Heart left ventricle (tissue), 16 donors: ENCODE measurements around the gene KRT31. TPM values are rescaled to one million over a fixed set of nuclear protein-coding genes. Genes with fewer than 3 reads are reported as not detected.

ENCODE experiments used
- ATAC-seq, 4 donors: fragments of 200-7000 bp; cut with Tn5 transposase; one replicate each; pipeline ENCODE4 v1.9.1; 2020 to 2022; ENCODE audit warnings: moderate library complexity in 4 of 4, mild to moderate bottlenecking in 3 of 4, moderate number of reproducible peaks in 1 of 4
- DNase-seq, 5 donors: peaks; one replicate each; pipeline ENCODE4 v3.0.0-alpha.2; 2020
- H3K27ac ChIP-seq, 12 donors: fragments of 200-600 bp; sonication (generic) in 4 of 12; one replicate each; pipeline versions ENCODE4 v1.5.0 to v1.8.0; 2016 to 2022; ENCODE audit warnings: mild to moderate bottlenecking in 2 of 12
- H3K27me3 ChIP-seq, 9 donors: fragments of 200-600 bp; sonication (generic) in 2 of 9; one replicate each; pipeline versions ENCODE4 v1.5.1 to v1.8.0; 2016 to 2022; ENCODE audit warnings: mild to moderate bottlenecking in 3 of 9
- H3K36me3 ChIP-seq, 9 donors: fragments of 200-600 bp; sonication (generic) in 2 of 9; one replicate each; pipeline versions ENCODE4 v1.5.0 to v1.8.0; 2018 to 2022; ENCODE audit warnings: mild to moderate bottlenecking in 2 of 9
- H3K4me1 ChIP-seq, 12 donors: fragments of 200-600 bp; sonication (generic) in 4 of 12; one replicate each; pipeline versions ENCODE4 v1.5.0 to v1.8.0; 2016 to 2022; ENCODE audit warnings: mild to moderate bottlenecking in 3 of 12
- H3K4me3 ChIP-seq, 12 donors: fragments of 200-600 bp; sonication (generic) in 4 of 12; one replicate each; pipeline versions ENCODE4 v1.5.0 to v1.8.0; 2017 to 2022; ENCODE audit warnings: mild to moderate bottlenecking in 9 of 12, moderate library complexity in 4 of 12
- H3K9me3 ChIP-seq, 12 donors: fragments of 200-600 bp; sonication (generic) in 4 of 12; one replicate each; pipeline versions ENCODE4 v1.5.0 to v1.8.0; 2016 to 2022; ENCODE audit warnings: mild to moderate bottlenecking in 1 of 12
- POLR2A ChIP-seq, 2 donors: fragments of 450-650 bp; IDR thresholded peaks; one replicate each; pipeline ENCODE4 v1.6.1; 2017; ENCODE audit warnings: antibody characterized with exemption in 2 of 2, mild to moderate bottlenecking in 2 of 2, moderate library complexity in 2 of 2
- WGBS, 4 donors: extraction: QIAGEN DNeasy Blood & Tissue Kit in 2 of 4; methylation state at CpG; one replicate each; pipeline versions ENCODE4 v1.1.5 to v1.1.7; 2013 to 2018; 5-methylcytosine and 5-hydroxymethylcytosine counted together
- intact Hi-C, 10 donors: fragments of 100-400 bp; cut with DNase I; formaldehyde crosslinking; loops; one replicate each; pipeline versions ENCODE4 v1.11.1 to v1.14.2; 2022
- polyA plus RNA-seq, 2 donors: library from polyadenylated mRNA; stranded (reverse); fragments of 200-250 nt; gene quantifications; one replicate each; pipeline ENCODE4 v1.2.3, GENCODE V29; 2013
- total RNA-seq, 9 donors: library from RNA; depleted of rRNA in 2 of 9; stranded (reverse); fragments of >200 nt in 2 of 9; fragmentation: NEBNext Ultra II Directional in 3 of 9; extraction: Animal tissue kit (Norgen Biotek cat#: 25700) in 3 of 9; gene quantifications; one replicate each; pipeline versions ENCODE4 v1.1.0 to v1.2.4, GENCODE V29; 2016 to 2023
- TF ChIP-seq, protein P1 (sequence below), 12 donors: fragments of 200-600 bp; sonication (generic) in 4 of 12; IDR thresholded peaks; one replicate each; pipeline versions ENCODE4 v1.5.0 to v1.8.0; 2018 to 2022; ENCODE audit warnings: antibody characterized with exemption in 12 of 12, mild to moderate bottlenecking in 5 of 12
- donor health status: ischemic (EF 13 %, LVEDD 7.1; RV severe dilation, severe dysfunction).
- donor health status: healthy with polysubstance abuse.
- donor health status: DM: no; HTN: yes; CAD: no.
- donor health status: DM: no; HTN: no; CAD: no.
- donor health status: ischemic (EF 25% LVEDD 6.9; RV normal size, moderate dysfunction).
- donor health status: ischemic (EF 25% LVEDD 5.7; RV mildly dilated, moderate dysfunction).
- donor health status: healthy.
- donor health status: DM: yes; HTN: yes; CAD: no.
- donor health status: ischemic (EF 35%, LVEDD 5.7; RV mildly dilated, moderate dysfunction).
- donor health status: nonischemic (EF 11% LVEDD 7.7; RV severe dilation, severe dysfunction).
- donor health status: DM: yes; HTN: yes; CAD: no.
- donor health status: PGD.
- donor health status: ischemic (EF 29% LVEDD 5.4; RV normal size, mild dysfunction).
- donor health status: nonischemic (EF 23%, LVEDD 6.1; RV moderate dilation, normal function).

KRT31 gene
- total and polyA plus RNA-seq, 11 donors: not detected

DNA sequence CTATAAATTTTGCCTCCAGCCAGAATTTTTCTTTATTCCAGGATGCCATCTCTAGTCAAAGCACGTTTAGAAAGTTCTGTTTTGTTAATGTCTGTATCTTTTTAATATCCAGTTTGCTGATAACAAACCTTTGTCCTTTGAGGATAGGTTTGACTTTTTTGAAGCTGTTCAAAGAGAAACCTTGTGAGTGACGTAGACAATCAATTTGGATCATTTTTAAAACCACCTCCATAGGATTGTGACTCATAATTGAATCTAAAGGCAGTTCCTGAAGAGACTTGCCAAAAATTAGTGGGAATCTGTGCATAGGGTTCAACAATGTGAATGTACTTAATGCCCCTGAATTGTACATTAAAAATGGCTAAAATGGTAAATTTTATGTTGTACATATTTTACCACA, 5.9 kb downstream of the KRT31 start:
- DNase-seq: no peak
- Histone ChIP-seq H3K27me3 (peaks cover 0 to 12% (median 0%) of the 10 kb centered on the region in 9 donors), H3K36me3 (no peaks in the 10 kb centered on the region), H3K4me3 (no peak overlapping the region), H3K9me3 (peaks cover 0 to 12% (median 7%) of the 10 kb centered on the region in 12 donors), H3K27ac (no peak overlapping the region), H3K4me1 (peaks cover 0 to 18% (median 4%) of the 10 kb centered on the region in 12 donors)
- intact Hi-C loops: no loop called here
- WGBS, 4 donors: 63 to 74% (median 65%) methylated on average over 2 of the region's 2 CpGs
- no peak for ATAC-seq
- TF ChIP-seq, protein P1, sequence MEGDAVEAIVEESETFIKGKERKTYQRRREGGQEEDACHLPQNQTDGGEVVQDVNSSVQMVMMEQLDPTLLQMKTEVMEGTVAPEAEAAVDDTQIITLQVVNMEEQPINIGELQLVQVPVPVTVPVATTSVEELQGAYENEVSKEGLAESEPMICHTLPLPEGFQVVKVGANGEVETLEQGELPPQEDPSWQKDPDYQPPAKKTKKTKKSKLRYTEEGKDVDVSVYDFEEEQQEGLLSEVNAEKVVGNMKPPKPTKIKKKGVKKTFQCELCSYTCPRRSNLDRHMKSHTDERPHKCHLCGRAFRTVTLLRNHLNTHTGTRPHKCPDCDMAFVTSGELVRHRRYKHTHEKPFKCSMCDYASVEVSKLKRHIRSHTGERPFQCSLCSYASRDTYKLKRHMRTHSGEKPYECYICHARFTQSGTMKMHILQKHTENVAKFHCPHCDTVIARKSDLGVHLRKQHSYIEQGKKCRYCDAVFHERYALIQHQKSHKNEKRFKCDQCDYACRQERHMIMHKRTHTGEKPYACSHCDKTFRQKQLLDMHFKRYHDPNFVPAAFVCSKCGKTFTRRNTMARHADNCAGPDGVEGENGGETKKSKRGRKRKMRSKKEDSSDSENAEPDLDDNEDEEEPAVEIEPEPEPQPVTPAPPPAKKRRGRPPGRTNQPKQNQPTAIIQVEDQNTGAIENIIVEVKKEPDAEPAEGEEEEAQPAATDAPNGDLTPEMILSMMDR (IDR thresholded peaks at IDR 0.05): no peak
- TF ChIP-seq POLR2A (IDR thresholded peaks at IDR 0.05): no peak

DNA sequence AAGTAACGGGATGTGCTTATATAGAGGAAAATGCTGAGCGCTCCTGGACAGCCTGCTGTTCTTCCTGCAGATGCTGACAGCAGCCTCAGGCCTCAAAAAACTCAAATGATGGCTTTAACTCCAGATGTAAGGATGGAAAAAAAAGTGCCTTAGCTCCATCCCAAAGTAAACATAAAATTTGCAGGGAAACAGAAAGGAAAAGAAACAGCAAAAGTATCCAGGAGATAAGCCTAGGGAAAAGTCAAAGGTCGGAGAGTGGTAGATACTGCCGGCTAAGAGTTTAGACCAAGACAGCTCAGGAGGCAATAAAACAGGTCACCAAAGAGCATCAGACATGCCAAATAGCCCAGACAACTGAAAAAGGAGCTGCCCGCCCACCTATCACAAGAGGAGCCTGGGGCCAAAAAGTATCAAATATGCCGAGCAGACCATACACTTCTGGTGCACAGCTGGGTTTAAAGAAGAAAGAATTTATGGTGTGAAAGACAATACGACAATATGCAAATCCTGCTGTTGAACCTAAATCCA, 6.9 kb downstream of the KRT31 start:
- Histone ChIP-seq H3K27ac (no peak overlapping the region), H3K36me3 (no peaks in the 10 kb centered on the region), H3K27me3 (peaks cover 0 to 12% (median 0%) of the 10 kb centered on the region in 9 donors), H3K9me3 (peaks cover 0 to 22% (median 15%) of the 10 kb centered on the region in 12 donors), H3K4me1 (peaks cover 0 to 18% (median 4%) of the 10 kb centered on the region in 12 donors), H3K4me3 (no peak overlapping the region)
- ATAC-seq (no peak), DNase-seq (no peak)
- no peak for TF ChIP-seq POLR2A (IDR thresholded peaks at IDR 0.05)
- TF ChIP-seq, protein P1 (IDR thresholded peaks at IDR 0.05): no peak
- WGBS, 4 donors: 59 to 67% (median 61%) methylated on average over 7 of the region's 7 CpGs
- intact Hi-C loops: no loop called here

DNA sequence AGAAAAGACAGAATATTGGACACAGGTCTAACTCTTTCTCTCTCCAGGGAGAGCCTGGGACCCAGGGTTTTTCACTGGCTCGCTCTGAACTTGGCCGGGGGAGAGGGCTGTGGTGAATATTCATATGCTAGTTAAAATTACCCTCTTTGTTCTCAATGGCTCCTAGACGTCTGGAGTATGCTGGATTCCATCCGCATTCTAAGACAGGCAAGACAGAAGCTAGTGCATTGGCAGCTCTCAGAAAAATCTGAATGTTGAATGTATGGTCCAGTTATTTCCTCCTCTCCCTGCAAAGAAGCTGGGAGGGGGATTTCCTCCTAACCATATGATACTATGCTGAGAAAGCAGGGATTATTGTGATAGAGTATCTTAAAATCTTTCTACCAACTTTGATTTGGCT, 9.7 kb downstream of the KRT31 start:
- no peak overlapping the region for H3K4me3 ChIP-seq
- no peaks in the 10 kb centered on the region for H3K36me3 ChIP-seq
- intact Hi-C loops: no loop called here
- no peak overlapping the region for H3K27ac ChIP-seq
- H3K9me3 ChIP-seq: peaks cover 0 to 28% (median 15%) of the 10 kb centered on the region in 12 donors
- TF ChIP-seq POLR2A (IDR thresholded peaks at IDR 0.05): no peak
- TF ChIP-seq, protein P1 (IDR thresholded peaks at IDR 0.05): no peak
- 63 to 73% (median 65%) methylated on average over 4 of the region's 4 CpGs for WGBS, 4 donors
- H3K4me1 ChIP-seq: peaks cover 0 to 4% (median 0%) of the 10 kb centered on the region in 12 donors
- DNase-seq (no peak), ATAC-seq (no peak)
- peaks cover 0 to 12% (median 0%) of the 10 kb centered on the region in 9 donors for H3K27me3 ChIP-seq

DNA sequence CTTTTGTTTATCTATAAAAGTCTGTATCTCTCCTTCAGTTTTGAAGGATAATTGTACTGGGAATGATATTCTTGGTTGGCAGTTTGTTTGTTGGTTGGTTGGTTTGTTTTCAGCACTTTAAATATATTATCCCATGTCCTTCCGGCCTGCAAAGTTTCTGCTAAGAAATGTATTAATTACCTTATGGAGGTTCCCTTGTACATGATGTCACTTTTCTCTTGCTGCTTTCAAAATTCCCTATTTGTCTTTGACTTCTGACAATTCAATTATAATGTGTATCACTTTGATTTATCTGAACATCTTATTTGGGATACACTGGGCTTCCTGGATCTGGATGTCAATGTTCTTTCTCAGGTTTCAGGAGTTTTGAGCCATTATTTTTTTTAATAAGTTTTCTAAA, 11.2 kb downstream of the KRT31 start:
- intact Hi-C loops: no loop called here
- TF ChIP-seq, protein P1 (IDR thresholded peaks at IDR 0.05): no peak
- TF ChIP-seq POLR2A (IDR thresholded peaks at IDR 0.05): no peak
- H3K4me3 ChIP-seq: no peak overlapping the region
- 94 to 100% (median 96%) methylated on average over 1 of the region's 1 CpG for WGBS, 4 donors
- DNase-seq (no peak), ATAC-seq (no peak)
- no peaks in the 10 kb centered on the region for H3K36me3 ChIP-seq
- H3K4me1 ChIP-seq: no peaks in the 10 kb centered on the region
- H3K27me3 ChIP-seq: peaks cover 0 to 9% (median 0%) of the 10 kb centered on the region in 9 donors
- H3K9me3 ChIP-seq: peaks cover 0 to 28% (median 15%) of the 10 kb centered on the region in 12 donors
- H3K27ac ChIP-seq: no peak overlapping the region
